K562 (cell line): Measurements from ENCODE around the gene AGO3. TPM values are rescaled to one million over a fixed set of nuclear protein-coding genes. Genes with fewer than 3 reads are reported as not detected.

ENCODE experiments used
- ARHGAP35 ChIP-seq: fragments of 450-650 bp; IDR thresholded peaks from 2 replicates; pipeline ENCODE4 v1.6.1; 2018; ENCODE audit not compliant: partially characterized antibody
- ATF6 ChIP-seq: sonication (generic); formaldehyde crosslinking; IDR thresholded peaks from 2 replicates; pipeline ENCODE4 v1.4.0; 2020; ENCODE audit warnings: mild to moderate bottlenecking, missing genetic modification reagents
- ETS2 ChIP-seq: IDR thresholded peaks from 2 replicates; pipeline ENCODE4 v1.6.1; 2016; ENCODE audit warnings: borderline replicate concordance, missing genetic modification characterization, mild to moderate bottlenecking, moderate library complexity, missing compliant biosample characterization; ENCODE audit not compliant: poor library complexity, severe bottlenecking
- FOXJ2 ChIP-seq: fragments of 200-800 bp; sonication (Bioruptor generic); IDR thresholded peaks from 2 replicates; pipeline ENCODE4 v1.6.1; 2016; ENCODE audit warnings: missing genetic modification characterization, missing compliant biosample characterization
- KDM5B ChIP-seq: fragments of 200-600 bp; sonication (generic); IDR thresholded peaks from 2 replicates; pipeline ENCODE4 v1.6.1; 2012; ENCODE audit warnings: low read depth, mild to moderate bottlenecking, moderate library complexity, low read length, control low read depth, inconsistent platforms; ENCODE audit not compliant: insufficient replicate concordance
- MAX ChIP-seq: sonication (generic); formaldehyde crosslinking; IDR thresholded peaks from 2 replicates; pipeline ENCODE4 v1.9.0; 2022; ENCODE audit warnings: mild to moderate bottlenecking, missing genetic modification reagents
- NFIX ChIP-seq: fragments of 250-450 bp; sonication (Bioruptor Pico); IDR thresholded peaks from 2 replicates; pipeline ENCODE4 v1.4.0; 2020; ENCODE audit warnings: low read depth, mild to moderate bottlenecking, moderate library complexity
- POLR2AphosphoS2 ChIP-seq: IDR thresholded peaks from 2 replicates; pipeline ENCODE4 v1.6.1; 2012; ENCODE audit warnings: low read length, improper control_type of control experiment
- RHOXF2B ChIP-seq: fragments of 250-450 bp; sonication (Bioruptor Pico); conservative IDR thresholded peaks from 2 replicates; pipeline ENCODE4 v1.5.1; 2021
- SIRT6 ChIP-seq: IDR thresholded peaks from one replicate; pipeline ENCODE4 v1.6.1; 2012; ENCODE audit warnings: low read depth, mild to moderate bottlenecking, control low read depth, inconsistent platforms, low read length, moderate library complexity
- SP2 ChIP-seq: IDR thresholded peaks from 2 replicates; pipeline ENCODE4 v1.6.1; 2011; ENCODE audit warnings: mild to moderate bottlenecking, low read depth, low read length, moderate library complexity; ENCODE audit not compliant: poor library complexity, severe bottlenecking; ENCODE audit errors: extremely low read depth
- ZBTB5 ChIP-seq: fragments of 450-650 bp; IDR thresholded peaks from 2 replicates; pipeline ENCODE4 v1.6.1; 2017; ENCODE audit warnings: antibody characterized with exemption
- ZNF324 ChIP-seq: fragments of 250-450 bp; sonication (Bioruptor Pico); IDR thresholded peaks from 2 replicates; pipeline ENCODE4 v1.4.0; 2020; ENCODE audit warnings: mild to moderate bottlenecking
- ZNF696 ChIP-seq: fragments of 250-450 bp; sonication (Bioruptor Pico); conservative IDR thresholded peaks from 2 replicates; pipeline ENCODE4 v1.4.0; 2020; ENCODE audit warnings: mild to moderate bottlenecking, moderate library complexity
- polyA plus RNA-seq, 8 experiments: library from polyadenylated mRNA; depleted of rRNA in 4 of 8; stranded (reverse) in 5 of 8; unstranded in 3 of 8; fragments of >200 nt; fragmentation: Nextera tagmentation in 2 of 8; fragmentation: Illumina TruSeq in 1 of 8; extraction: Ambion mirVana in 2 of 8; extraction: Trizol in 1 of 8; gene quantifications; 2 replicates each; pipeline versions ENCODE4 v1.2.1 to v1.2.3, GENCODE V29; 2011 to 2014; ENCODE audit warnings: inconsistent platforms in 1 of 8, missing spikeins in 1 of 8
- total RNA-seq, 7 experiments: library from RNA; depleted of rRNA in 6 of 7; stranded (reverse); fragments of >200 nt in 6 of 7; fragmentation: Illumina TruSeq in 2 of 7; extraction: Trizol in 2 of 7; gene quantifications; 2 replicates each; pipeline versions ENCODE4 v1.2.1 to v1.2.3, GENCODE V29; 2011 to 2021; ENCODE audit warnings: low replicate concordance in 1 of 7
- TF ChIP-seq, protein P1 (sequence below): fragments of 450-650 bp; IDR thresholded peaks from one replicate; pipeline ENCODE4 v1.6.1; 2018; ENCODE audit warnings: mild to moderate bottlenecking, moderate library complexity; ENCODE audit not compliant: partially characterized antibody
- TF ChIP-seq, protein P2 (sequence below), 2 experiments: IDR thresholded peaks; 2 replicates each; pipeline ENCODE4 v1.6.1; 2012; ENCODE audit warnings: improper control_type of control experiment in 2 of 2, low read depth in 2 of 2, low read length in 2 of 2, borderline replicate concordance in 1 of 2

The AGO3 gene
- total and polyA plus RNA-seq, 9 of the 15 experiments (the other 6 are each of a cell fraction or from before 2014, with no cell fraction given), result 4.5 to 41.5 (median 22.7) TPM

- no peak for TF ChIP-seq SIRT6
- no peak for TF ChIP-seq NFIX (CRISPR knock-in tag)
- no peak for TF ChIP-seq ARHGAP35
- TF ChIP-seq, protein P1, sequence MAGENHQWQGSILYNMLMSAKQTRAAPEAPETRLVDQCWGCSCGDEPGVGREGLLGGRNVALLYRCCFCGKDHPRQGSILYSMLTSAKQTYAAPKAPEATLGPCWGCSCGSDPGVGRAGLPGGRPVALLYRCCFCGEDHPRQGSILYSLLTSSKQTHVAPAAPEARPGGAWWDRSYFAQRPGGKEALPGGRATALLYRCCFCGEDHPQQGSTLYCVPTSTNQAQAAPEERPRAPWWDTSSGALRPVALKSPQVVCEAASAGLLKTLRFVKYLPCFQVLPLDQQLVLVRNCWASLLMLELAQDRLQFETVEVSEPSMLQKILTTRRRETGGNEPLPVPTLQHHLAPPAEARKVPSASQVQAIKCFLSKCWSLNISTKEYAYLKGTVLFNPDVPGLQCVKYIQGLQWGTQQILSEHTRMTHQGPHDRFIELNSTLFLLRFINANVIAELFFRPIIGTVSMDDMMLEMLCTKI, result no peak
- 0 out of 2 replicates have a peak, but pooled peaks have one; percentile 13 for TF ChIP-seq MAX (CRISPR knock-in tag)
- TF ChIP-seq SP2, result no peak
- TF ChIP-seq ZBTB5, result no peak
- TF ChIP-seq ETS2, result no peak
- TF ChIP-seq POLR2AphosphoS2, result no peak
- 0 out of 2 replicates have a peak, but pooled peaks have one; percentile 14 for TF ChIP-seq FOXJ2 (tag)
- TF ChIP-seq, protein P2, sequence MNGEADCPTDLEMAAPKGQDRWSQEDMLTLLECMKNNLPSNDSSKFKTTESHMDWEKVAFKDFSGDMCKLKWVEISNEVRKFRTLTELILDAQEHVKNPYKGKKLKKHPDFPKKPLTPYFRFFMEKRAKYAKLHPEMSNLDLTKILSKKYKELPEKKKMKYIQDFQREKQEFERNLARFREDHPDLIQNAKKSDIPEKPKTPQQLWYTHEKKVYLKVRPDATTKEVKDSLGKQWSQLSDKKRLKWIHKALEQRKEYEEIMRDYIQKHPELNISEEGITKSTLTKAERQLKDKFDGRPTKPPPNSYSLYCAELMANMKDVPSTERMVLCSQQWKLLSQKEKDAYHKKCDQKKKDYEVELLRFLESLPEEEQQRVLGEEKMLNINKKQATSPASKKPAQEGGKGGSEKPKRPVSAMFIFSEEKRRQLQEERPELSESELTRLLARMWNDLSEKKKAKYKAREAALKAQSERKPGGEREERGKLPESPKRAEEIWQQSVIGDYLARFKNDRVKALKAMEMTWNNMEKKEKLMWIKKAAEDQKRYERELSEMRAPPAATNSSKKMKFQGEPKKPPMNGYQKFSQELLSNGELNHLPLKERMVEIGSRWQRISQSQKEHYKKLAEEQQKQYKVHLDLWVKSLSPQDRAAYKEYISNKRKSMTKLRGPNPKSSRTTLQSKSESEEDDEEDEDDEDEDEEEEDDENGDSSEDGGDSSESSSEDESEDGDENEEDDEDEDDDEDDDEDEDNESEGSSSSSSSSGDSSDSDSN (IDR thresholded peaks at IDR 0.05; ENCODE audit: borderline replicate concordance in 1 of 2, low read depth in 2 of 2, low read length in 2 of 2), result no peak; a peak in 1 of 4 replicates
- no peak for TF ChIP-seq RHOXF2B (CRISPR knock-in tag)
- peak; percentile 80 for TF ChIP-seq KDM5B
- TF ChIP-seq ZNF696 (CRISPR knock-in tag), result no peak
- TF ChIP-seq ZNF324 (CRISPR knock-in tag), result no peak
- TF ChIP-seq ATF6 (CRISPR knock-in tag), result peak; percentile 79; the same call in 1 of the 2 replicates
These were observed 47.8 kb upstream of the AGO3 start, which contains the start of gene AGO1 (continued) for GRCh38 chr1:35882945-35883634.
